ENCODE data around the gene C11orf91.

C11orf91 gene

GRCh38 chr11:33658195-33658900 lies 42.3 kb downstream of the C11orf91 start:
- Histone ChIP-seq H3K36me3 (replicated peaks) (peaks cover 10% of the 10 kb centered on the region), H3K27ac (no peak overlapping the region), H3K27me3 (replicated peaks) (no peaks in the 10 kb centered on the region), H3K4me3 (ENCODE audit: low read depth, low read length) (no peak overlapping the region)
- no peak for TF ChIP-seq CTCF (IDR thresholded peaks at IDR 0.05; ENCODE audit: low read depth, low read length, missing control alignments)
- in situ Hi-C loops (cut with HindIII; ENCODE audit: low pct_ligation_motif_present, low sequenced_read_pairs) = loop anchor here (25.0 kb wide), 1 partner anchor 296 kb away; no protein-coding TSS in a partner anchor
- no peak for DNase-seq

GRCh38 chr11:33657757-33658156 lies 42.9 kb downstream of the C11orf91 start:
- no peak overlapping the region for H3K4me3 ChIP-seq (ENCODE audit: low read depth, low read length)
- in situ Hi-C loops (cut with HindIII; ENCODE audit: low pct_ligation_motif_present, low sequenced_read_pairs) = loop anchor here (25.0 kb wide), 1 partner anchor 295 kb away; no protein-coding TSS in a partner anchor
- no peak for DNase-seq
- peaks cover 10% of the 10 kb centered on the region for H3K36me3 ChIP-seq (replicated peaks)
- no peaks in the 10 kb centered on the region for H3K27me3 ChIP-seq (replicated peaks)
- no peak overlapping the region for H3K27ac ChIP-seq
- no peak for TF ChIP-seq CTCF (IDR thresholded peaks at IDR 0.05; ENCODE audit: low read depth, low read length, missing control alignments)

- DNase-seq = no peak
- no peak overlapping the region for H3K27ac ChIP-seq
- H3K4me3 ChIP-seq (ENCODE audit: low read depth, low read length) = no peak overlapping the region
- no peak for TF ChIP-seq CTCF (IDR thresholded peaks at IDR 0.05; ENCODE audit: low read depth, low read length, missing control alignments)
- peaks cover 10% of the 10 kb centered on the region for H3K36me3 ChIP-seq (replicated peaks)
- H3K27me3 ChIP-seq (replicated peaks) = no peaks in the 10 kb centered on the region
- in situ Hi-C loops (cut with HindIII; ENCODE audit: low pct_ligation_motif_present, low sequenced_read_pairs) = loop anchor here (25.0 kb wide), 1 partner anchor 294 kb away; no protein-coding TSS in a partner anchor
Measured at GRCh38 chr11:33656768-33657167, 43.9 kb downstream of the C11orf91 start.

GRCh38 chr11:33655842-33656600 lies 44.6 kb downstream of the C11orf91 start:
- H3K27me3 ChIP-seq (replicated peaks) = no peaks in the 10 kb centered on the region
- no peak overlapping the region for H3K4me3 ChIP-seq (ENCODE audit: low read depth, low read length)
- H3K27ac ChIP-seq = no peak overlapping the region
- no peak for TF ChIP-seq CTCF (IDR thresholded peaks at IDR 0.05; ENCODE audit: low read depth, low read length, missing control alignments)
- peaks cover 10% of the 10 kb centered on the region for H3K36me3 ChIP-seq (replicated peaks)
- in situ Hi-C loops (cut with HindIII; ENCODE audit: low pct_ligation_motif_present, low sequenced_read_pairs) = loop anchor here (25.0 kb wide), 1 partner anchor 294 kb away; no protein-coding TSS in a partner anchor
- no peak for DNase-seq

- DNase-seq = no peak
- H3K36me3 ChIP-seq (replicated peaks) = peaks cover 10% of the 10 kb centered on the region
- H3K27me3 ChIP-seq (replicated peaks) = no peaks in the 10 kb centered on the region
- TF ChIP-seq CTCF (IDR thresholded peaks at IDR 0.05; ENCODE audit: low read depth, low read length, missing control alignments) = no peak
- H3K27ac ChIP-seq = no peak overlapping the region
- no peak overlapping the region for H3K4me3 ChIP-seq (ENCODE audit: low read depth, low read length)
- in situ Hi-C loops (cut with HindIII; ENCODE audit: low pct_ligation_motif_present, low sequenced_read_pairs) = loop anchor here (25.0 kb wide), 1 partner anchor 292 kb away; no protein-coding TSS in a partner anchor
Measured at GRCh38 chr11:33654594-33654993, 46.0 kb downstream of the C11orf91 start.

Measured in brain microvascular endothelial cell (primary cell).